ENCODE results near the gene MT2A. TPM values are rescaled to one million over a fixed set of nuclear protein-coding genes. Genes with fewer than 3 reads are reported as not detected.

Gene MT2A
- total RNA-seq, 1 donor, result 33.7 TPM

DNA sequence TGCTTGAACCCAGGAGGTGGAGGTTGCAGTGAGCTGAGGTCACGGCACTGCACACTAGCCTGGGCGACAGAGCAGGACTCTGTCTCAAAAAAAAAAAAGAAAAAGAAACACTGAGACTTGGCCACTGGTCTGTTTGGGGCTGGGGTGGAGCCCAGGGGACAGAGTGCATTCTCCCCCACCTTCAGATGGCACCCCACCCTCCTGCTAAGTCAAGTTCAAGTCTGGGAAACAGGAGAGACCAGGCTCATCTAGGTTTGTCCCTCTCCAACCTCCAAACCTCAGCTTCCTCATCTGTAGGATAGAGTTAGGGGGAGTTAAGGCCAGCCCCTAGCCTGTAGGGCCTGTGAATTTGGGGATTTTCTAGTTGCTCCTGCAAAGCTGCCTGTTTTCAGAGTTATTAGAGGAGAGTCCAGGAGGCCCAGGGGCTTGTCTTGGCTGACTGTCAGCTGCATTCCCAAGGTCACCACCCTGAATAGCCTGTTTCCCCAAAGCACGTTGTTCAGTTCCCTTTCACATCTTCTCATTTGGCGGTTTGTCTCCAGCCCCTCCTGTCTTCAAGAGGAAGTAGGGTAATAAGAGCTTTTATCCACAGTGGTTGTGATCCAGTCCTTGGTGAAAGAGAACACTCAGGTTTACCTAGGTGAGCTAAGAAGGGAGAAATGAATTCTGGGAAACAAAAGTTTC lies 16.9 kb upstream of the MT2A start:
- no peak overlapping the region for H2AFZ ChIP-seq (ENCODE audit: low read length)
- H3K9me3 ChIP-seq (ENCODE audit: low read depth, low read length), result no peaks in the 10 kb centered on the region
- H3K27me3 ChIP-seq (ENCODE audit: insufficient read depth, low read length), result peaks cover 40% of the 10 kb centered on the region
- TF ChIP-seq, protein P1, sequence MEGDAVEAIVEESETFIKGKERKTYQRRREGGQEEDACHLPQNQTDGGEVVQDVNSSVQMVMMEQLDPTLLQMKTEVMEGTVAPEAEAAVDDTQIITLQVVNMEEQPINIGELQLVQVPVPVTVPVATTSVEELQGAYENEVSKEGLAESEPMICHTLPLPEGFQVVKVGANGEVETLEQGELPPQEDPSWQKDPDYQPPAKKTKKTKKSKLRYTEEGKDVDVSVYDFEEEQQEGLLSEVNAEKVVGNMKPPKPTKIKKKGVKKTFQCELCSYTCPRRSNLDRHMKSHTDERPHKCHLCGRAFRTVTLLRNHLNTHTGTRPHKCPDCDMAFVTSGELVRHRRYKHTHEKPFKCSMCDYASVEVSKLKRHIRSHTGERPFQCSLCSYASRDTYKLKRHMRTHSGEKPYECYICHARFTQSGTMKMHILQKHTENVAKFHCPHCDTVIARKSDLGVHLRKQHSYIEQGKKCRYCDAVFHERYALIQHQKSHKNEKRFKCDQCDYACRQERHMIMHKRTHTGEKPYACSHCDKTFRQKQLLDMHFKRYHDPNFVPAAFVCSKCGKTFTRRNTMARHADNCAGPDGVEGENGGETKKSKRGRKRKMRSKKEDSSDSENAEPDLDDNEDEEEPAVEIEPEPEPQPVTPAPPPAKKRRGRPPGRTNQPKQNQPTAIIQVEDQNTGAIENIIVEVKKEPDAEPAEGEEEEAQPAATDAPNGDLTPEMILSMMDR (IDR thresholded peaks at IDR 0.05; ENCODE audit: extremely low read depth, low read depth, low read length), result no peak
- no peak for DNase-seq (ENCODE audit: insufficient read length, low spot score, missing footprints)
- no peak overlapping the region for H3K27ac ChIP-seq (ENCODE audit: low read depth, low read length)
- H3K4me2 ChIP-seq (ENCODE audit: insufficient read depth, low read length), result no peak overlapping the region
- H3K4me3 ChIP-seq (ENCODE audit: insufficient read depth, low read length), result no peak overlapping the region
- no peaks in the 10 kb centered on the region for H3K36me3 ChIP-seq (ENCODE audit: insufficient read depth, low read length)
- no peaks in the 10 kb centered on the region for H3K4me1 ChIP-seq (ENCODE audit: insufficient read depth, low read length)
- no peaks in the 10 kb centered on the region for H4K20me1 ChIP-seq (ENCODE audit: insufficient read depth, low read length)
- H3K79me2 ChIP-seq (ENCODE audit: insufficient read depth, low read length), result no peaks in the 10 kb centered on the region

DNA sequence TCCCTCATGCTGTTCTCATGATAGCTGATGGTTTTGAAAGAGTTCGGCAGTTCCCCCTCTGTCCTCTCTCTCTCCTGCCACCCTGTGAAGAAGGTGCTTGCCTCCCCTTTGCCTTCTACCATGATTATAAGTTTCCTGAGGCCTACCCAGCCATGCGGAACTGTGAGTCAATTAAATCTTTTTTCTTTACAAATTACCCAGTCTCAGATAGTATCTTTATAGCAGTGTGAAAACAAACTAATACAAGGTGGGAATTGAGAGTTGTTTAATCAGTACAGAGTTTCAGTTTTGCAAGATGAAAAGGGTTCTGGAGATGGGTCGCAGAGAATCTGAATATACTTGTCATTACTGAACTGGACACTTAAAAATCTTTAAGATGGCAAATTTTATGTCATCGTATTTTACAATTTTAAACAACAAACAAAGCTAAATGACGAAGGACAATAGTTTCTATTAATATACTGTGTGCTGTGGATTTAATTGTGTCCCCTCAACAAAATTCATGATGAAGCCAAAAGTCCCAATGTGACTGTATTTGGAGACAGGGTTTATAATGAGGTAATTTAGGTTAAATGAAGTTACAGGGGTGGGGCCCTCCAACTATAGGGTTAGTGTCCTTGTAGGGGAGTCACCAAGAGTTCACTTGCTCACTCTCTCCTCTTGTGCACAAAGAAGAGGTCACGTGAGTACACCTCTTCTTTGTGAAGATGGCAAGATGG lies 14.7 kb upstream of the MT2A start:
- H3K4me2 ChIP-seq (ENCODE audit: insufficient read depth, low read length), result no peak overlapping the region
- H3K27ac ChIP-seq (ENCODE audit: low read depth, low read length), result no peak overlapping the region
- no peak for DNase-seq (ENCODE audit: insufficient read length, low spot score, missing footprints)
- H2AFZ ChIP-seq (ENCODE audit: low read length), result no peak overlapping the region
- no peaks in the 10 kb centered on the region for H3K9me3 ChIP-seq (ENCODE audit: low read depth, low read length)
- no peaks in the 10 kb centered on the region for H3K79me2 ChIP-seq (ENCODE audit: insufficient read depth, low read length)
- no peak overlapping the region for H3K4me3 ChIP-seq (ENCODE audit: insufficient read depth, low read length)
- TF ChIP-seq, protein P1 (IDR thresholded peaks at IDR 0.05; ENCODE audit: extremely low read depth, low read depth, low read length), result no peak
- no peaks in the 10 kb centered on the region for H3K36me3 ChIP-seq (ENCODE audit: insufficient read depth, low read length)
- peaks cover 27% of the 10 kb centered on the region for H3K27me3 ChIP-seq (ENCODE audit: insufficient read depth, low read length)
- no peaks in the 10 kb centered on the region for H4K20me1 ChIP-seq (ENCODE audit: insufficient read depth, low read length)
- no peaks in the 10 kb centered on the region for H3K4me1 ChIP-seq (ENCODE audit: insufficient read depth, low read length)

DNA sequence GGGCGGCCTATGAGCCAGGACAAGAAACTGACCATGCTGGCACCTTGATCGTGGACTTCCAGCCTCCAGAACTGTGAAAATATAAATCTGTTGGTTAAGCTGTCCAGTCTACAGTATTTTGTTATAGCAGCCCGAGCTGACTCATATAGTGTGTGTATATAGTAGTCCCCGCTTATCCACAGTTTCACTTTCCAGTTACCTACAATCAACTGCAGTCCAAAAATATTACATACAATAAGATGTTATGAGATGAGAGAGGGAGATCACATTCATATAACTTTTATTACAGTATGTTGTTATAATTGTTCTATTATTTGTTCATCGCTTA lies 14.1 kb upstream of the MT2A start:
- TF ChIP-seq, protein P1 (IDR thresholded peaks at IDR 0.05; ENCODE audit: extremely low read depth, low read depth, low read length), result no peak
- Histone ChIP-seq H4K20me1 (ENCODE audit: insufficient read depth, low read length) (no peaks in the 10 kb centered on the region), H3K4me2 (ENCODE audit: insufficient read depth, low read length) (no peak overlapping the region), H3K27ac (ENCODE audit: low read depth, low read length) (no peak overlapping the region), H2AFZ (ENCODE audit: low read length) (no peak overlapping the region), H3K36me3 (ENCODE audit: insufficient read depth, low read length) (no peaks in the 10 kb centered on the region), H3K9me3 (ENCODE audit: low read depth, low read length) (no peaks in the 10 kb centered on the region), H3K27me3 (ENCODE audit: insufficient read depth, low read length) (peaks cover 22% of the 10 kb centered on the region), H3K4me1 (ENCODE audit: insufficient read depth, low read length) (no peaks in the 10 kb centered on the region), H3K79me2 (ENCODE audit: insufficient read depth, low read length) (no peaks in the 10 kb centered on the region), H3K4me3 (ENCODE audit: insufficient read depth, low read length) (no peak overlapping the region)
- DNase-seq (ENCODE audit: insufficient read length, low spot score, missing footprints), result no peak

DNA sequence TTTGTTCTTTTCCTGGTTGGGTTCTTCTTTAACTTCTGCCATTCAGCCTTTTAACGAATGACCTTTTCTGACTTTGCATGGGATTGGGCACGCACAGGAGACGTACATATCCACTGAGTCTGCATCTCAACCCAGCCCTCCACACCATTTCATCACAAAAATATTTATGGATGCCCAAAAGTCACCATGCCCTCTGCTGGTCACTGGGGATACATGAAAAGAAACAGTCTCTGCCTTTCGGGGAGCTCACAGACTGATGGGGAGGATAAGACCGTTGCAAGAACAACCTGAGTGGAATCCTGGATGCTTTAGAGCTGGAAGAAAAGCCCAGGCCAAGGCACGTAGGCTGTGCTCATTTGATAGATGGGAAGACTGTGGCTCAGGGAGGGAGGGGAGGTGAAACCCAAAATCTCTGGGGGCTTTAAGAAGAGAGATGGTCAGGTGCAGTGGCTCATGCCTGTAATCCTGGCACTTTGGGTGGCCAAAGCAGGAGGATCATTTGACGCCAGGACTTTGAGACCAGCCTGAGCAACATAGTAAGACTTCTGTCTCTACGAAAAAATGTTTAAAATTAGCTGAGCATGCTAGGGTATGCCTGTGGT lies 7.9 kb upstream of the MT2A start:
- Histone ChIP-seq H3K79me2 (ENCODE audit: insufficient read depth, low read length) (no peaks in the 10 kb centered on the region), H3K27ac (ENCODE audit: low read depth, low read length) (no peak overlapping the region), H3K36me3 (ENCODE audit: insufficient read depth, low read length) (no peaks in the 10 kb centered on the region), H3K4me3 (ENCODE audit: insufficient read depth, low read length) (no peak overlapping the region), H3K4me2 (ENCODE audit: insufficient read depth, low read length) (peak overlapping the region; percentile 49), H3K4me1 (ENCODE audit: insufficient read depth, low read length) (peaks cover under 1% of the 10 kb centered on the region), H3K9me3 (ENCODE audit: low read depth, low read length) (no peaks in the 10 kb centered on the region), H4K20me1 (ENCODE audit: insufficient read depth, low read length) (no peaks in the 10 kb centered on the region), H3K27me3 (ENCODE audit: insufficient read depth, low read length) (no peaks in the 10 kb centered on the region), H2AFZ (ENCODE audit: low read length) (peak overlapping the region; percentile 56)
- peak; percentile 87 for DNase-seq (ENCODE audit: insufficient read length, low spot score, missing footprints)
- TF ChIP-seq, protein P1 (IDR thresholded peaks at IDR 0.05; ENCODE audit: extremely low read depth, low read depth, low read length), result peak; percentile 86
